T-helper 2 cell treated with Interferon-gamma antibody and Interleukin-4, amounts not matched to agents 100 ng/mL and 5 ng/mL, for 36 hours (primary cell): Measurements from ENCODE around the gene NEURL1. TPM values are rescaled to one million over a fixed set of nuclear protein-coding genes. Genes with fewer than 3 reads are reported as not detected.

Experiments used
- intact Hi-C: fragments of 100-400 bp; cut with micrococcal nuclease; formaldehyde crosslinking; loops from one replicate; pipeline ENCODE4 v1.15.1; 2023
- total RNA-seq: library from RNA; stranded (reverse); gene quantifications from 2 replicates; pipeline ENCODE4 v1.2.3, GENCODE V29; 2022

NEURL1 gene
- total RNA-seq, 1 donor from 2014 or later: 1.5 TPM

- intact Hi-C loops: loop anchor here (10.0 kb wide), 1 partner anchor 85 kb away; the partner anchor contains the start of gene NEURL1
These were observed 86.5 kb downstream of the NEURL1 start for GRCh38 chr10:103580011-103580410.

GRCh38 chr10:103580430-103580829, 86.9 kb downstream of the NEURL1 start:
- intact Hi-C loops: loop anchor here (10.0 kb wide), 1 partner anchor 86 kb away; the partner anchor contains the start of gene NEURL1

GRCh38 chr10:103581499-103581898, 88.0 kb downstream of the NEURL1 start:
- intact Hi-C loops: loop anchor here (10.0 kb wide), 1 partner anchor 87 kb away; the partner anchor contains the start of gene NEURL1

- intact Hi-C loops: loop anchor here (10.0 kb wide), 1 partner anchor 88 kb away; the partner anchor contains the start of gene NEURL1
These were observed 89.0 kb downstream of the NEURL1 start for GRCh38 chr10:103582331-103583123.

GRCh38 chr10:103583871-103584215, 90.3 kb downstream of the NEURL1 start:
- intact Hi-C loops: loop anchor here (10.0 kb wide), 1 partner anchor 89 kb away; the partner anchor contains the start of gene NEURL1

GRCh38 chr10:103584216-103585010, 90.9 kb downstream of the NEURL1 start:
- intact Hi-C loops: loop anchor here (10.0 kb wide), 1 partner anchor 90 kb away; the partner anchor contains the start of gene NEURL1

- intact Hi-C loops: loop anchor here (10.0 kb wide), 1 partner anchor 90 kb away; the partner anchor contains the start of gene NEURL1
These were observed 91.5 kb downstream of the NEURL1 start for GRCh38 chr10:103585011-103585405.

- intact Hi-C loops: loop anchor here (10.0 kb wide), 1 partner anchor 92 kb away; the partner anchor contains the start of gene NEURL1
These were observed 93.6 kb downstream of the NEURL1 start for GRCh38 chr10:103587073-103587472.

- intact Hi-C loops: loop anchor here (10.0 kb wide), 1 partner anchor 94 kb away; the partner anchor contains the start of gene NEURL1
These were observed 95.6 kb downstream of the NEURL1 start for GRCh38 chr10:103589074-103589630.

- intact Hi-C loops: no loop called here
These were observed 96.6 kb downstream of the NEURL1 start for GRCh38 chr10:103590060-103590459.

- intact Hi-C loops: no loop called here
These were observed 97.3 kb downstream of the NEURL1 start for GRCh38 chr10:103590744-103591291.

- intact Hi-C loops: no loop called here
These were observed 98.9 kb downstream of the NEURL1 start for GRCh38 chr10:103592186-103593021.

- intact Hi-C loops: no loop called here
These were observed 99.6 kb downstream of the NEURL1 start for GRCh38 chr10:103593022-103593570.

GRCh38 chr10:103595933-103596726, 102.6 kb downstream of the NEURL1 start:
- intact Hi-C loops: no loop called here

GRCh38 chr10:103597003-103597402, 103.5 kb downstream of the NEURL1 start:
- intact Hi-C loops: no loop called here

- intact Hi-C loops: no loop called here
These were observed 105.2 kb downstream of the NEURL1 start for GRCh38 chr10:103598654-103599115.

GRCh38 chr10:103599211-103599610, 105.7 kb downstream of the NEURL1 start:
- intact Hi-C loops: no loop called here

- intact Hi-C loops: no loop called here
These were observed 106.4 kb downstream of the NEURL1 start for GRCh38 chr10:103599907-103600306.

GRCh38 chr10:103600325-103600724, 106.8 kb downstream of the NEURL1 start:
- intact Hi-C loops: no loop called here
